Measurements from ENCODE around the gene FPR1. TPM values are rescaled to one million over a fixed set of nuclear protein-coding genes. Genes with fewer than 3 reads are reported as not detected.
"Not testable (repeated sequence)": the region's sequence is repeated elsewhere in the genome, so short reads cannot be mapped to it uniquely, and the experiment has no call there.

The FPR1 gene
- total RNA-seq, 2 donors from 2014 or later = 0.69 to 2.5 TPM

DNA sequence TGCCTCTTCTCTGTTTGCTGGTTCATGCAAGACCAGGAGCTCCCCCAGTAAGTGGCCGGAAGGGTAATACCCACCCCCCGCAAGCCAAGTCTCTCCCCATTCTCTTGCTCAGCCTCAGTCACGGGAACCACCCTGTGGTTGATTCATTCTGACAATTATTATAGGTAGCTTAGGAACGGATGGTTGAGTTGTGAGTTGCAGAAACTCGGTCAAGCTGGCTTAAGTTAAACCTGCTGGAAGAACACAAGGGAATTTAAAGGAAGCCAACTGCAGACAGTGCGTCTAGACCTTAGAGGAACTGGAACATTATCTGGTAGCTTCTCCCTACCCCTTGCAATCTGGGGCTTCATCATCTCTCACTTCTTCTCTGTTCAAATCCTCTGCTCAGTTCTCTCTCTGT, 8.9 kb downstream of the FPR1 start:
- H3K4me3 ChIP-seq = no peak overlapping the region
- no peak overlapping the region for H3K27ac ChIP-seq
- H3K9ac ChIP-seq (ENCODE audit: low read depth in 2 of 2, low read length in 2 of 2) = no peak overlapping the region
- TF ChIP-seq, protein P1, sequence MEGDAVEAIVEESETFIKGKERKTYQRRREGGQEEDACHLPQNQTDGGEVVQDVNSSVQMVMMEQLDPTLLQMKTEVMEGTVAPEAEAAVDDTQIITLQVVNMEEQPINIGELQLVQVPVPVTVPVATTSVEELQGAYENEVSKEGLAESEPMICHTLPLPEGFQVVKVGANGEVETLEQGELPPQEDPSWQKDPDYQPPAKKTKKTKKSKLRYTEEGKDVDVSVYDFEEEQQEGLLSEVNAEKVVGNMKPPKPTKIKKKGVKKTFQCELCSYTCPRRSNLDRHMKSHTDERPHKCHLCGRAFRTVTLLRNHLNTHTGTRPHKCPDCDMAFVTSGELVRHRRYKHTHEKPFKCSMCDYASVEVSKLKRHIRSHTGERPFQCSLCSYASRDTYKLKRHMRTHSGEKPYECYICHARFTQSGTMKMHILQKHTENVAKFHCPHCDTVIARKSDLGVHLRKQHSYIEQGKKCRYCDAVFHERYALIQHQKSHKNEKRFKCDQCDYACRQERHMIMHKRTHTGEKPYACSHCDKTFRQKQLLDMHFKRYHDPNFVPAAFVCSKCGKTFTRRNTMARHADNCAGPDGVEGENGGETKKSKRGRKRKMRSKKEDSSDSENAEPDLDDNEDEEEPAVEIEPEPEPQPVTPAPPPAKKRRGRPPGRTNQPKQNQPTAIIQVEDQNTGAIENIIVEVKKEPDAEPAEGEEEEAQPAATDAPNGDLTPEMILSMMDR (IDR thresholded peaks at IDR 0.05) = no peak
- no peaks in the 10 kb centered on the region for H3K27me3 ChIP-seq
- intact Hi-C loops (cut with DNase I) = no loop called here
- no peaks in the 10 kb centered on the region for H3K4me1 ChIP-seq
- DNase-seq = no peak
- H3K9me3 ChIP-seq = no peaks in the 10 kb centered on the region
- no peaks in the 10 kb centered on the region for H3K36me3 ChIP-seq

DNA sequence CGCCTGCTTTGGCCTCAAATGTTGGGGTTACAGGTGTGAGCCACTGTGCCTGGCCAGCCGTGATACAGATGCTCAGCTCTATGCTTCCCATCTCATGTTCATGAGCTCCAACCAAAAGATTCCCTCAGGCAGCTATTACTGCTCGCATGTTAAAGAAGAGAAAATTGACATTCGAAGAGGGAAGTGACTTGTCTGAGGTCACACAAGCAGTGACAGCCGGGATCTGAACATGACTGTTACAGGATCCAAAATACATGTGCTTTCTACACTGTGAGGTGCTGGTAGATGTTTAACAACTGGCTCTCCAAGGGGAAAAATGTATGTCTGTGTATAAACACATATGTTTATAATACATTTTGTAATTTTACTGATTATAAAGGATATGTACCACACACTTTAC, 11.3 kb downstream of the FPR1 start:
- Histone ChIP-seq H3K36me3 (no peaks in the 10 kb centered on the region), H3K9me3 (no peaks in the 10 kb centered on the region), H3K4me3 (no peak overlapping the region), H3K27ac (no peak overlapping the region), H3K9ac (ENCODE audit: low read depth in 2 of 2, low read length in 2 of 2) (no peak overlapping the region), H3K4me1 (no peaks in the 10 kb centered on the region), H3K27me3 (no peaks in the 10 kb centered on the region)
- intact Hi-C loops (cut with DNase I) = no loop called here
- DNase-seq = no peak
- TF ChIP-seq, protein P1 (IDR thresholded peaks at IDR 0.05) = no peak

DNA sequence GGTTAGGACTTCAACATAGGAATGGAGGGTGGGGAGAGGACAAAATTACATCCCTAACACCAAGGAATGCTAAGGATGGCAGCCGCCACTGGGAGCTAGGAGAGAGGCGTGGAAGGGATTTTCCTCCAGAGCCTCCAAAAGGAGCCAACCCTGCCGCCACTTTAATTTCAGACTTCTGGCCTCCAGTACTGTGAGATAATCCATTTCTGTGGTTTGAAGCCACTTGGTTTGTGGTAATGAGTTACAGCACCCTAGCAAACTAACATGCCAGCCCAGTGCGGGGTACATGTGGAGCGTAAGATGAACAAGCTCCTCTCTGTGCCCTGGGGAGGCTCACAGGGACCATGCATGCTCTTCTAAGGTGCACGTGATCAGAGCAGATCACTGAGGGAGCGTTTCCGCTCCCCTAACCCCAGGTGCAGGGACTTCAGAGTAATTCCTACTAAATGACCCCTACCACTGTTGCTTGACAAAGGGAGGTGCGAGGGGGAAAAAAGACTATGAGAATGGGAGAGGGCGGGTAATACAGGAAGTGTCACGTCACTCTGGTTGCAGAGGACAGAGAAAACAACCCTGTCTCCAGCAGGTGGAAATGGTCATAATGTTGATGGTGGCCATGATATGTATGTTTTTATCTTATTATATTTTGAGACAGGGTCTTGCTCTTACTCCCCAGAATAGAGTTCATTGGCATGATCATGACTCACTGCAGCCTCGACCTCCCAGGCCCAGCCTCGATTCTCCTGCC, 12.0 kb downstream of the FPR1 start:
- H3K9ac ChIP-seq (ENCODE audit: low read depth in 2 of 2, low read length in 2 of 2) = no peak overlapping the region
- H3K27ac ChIP-seq = no peak overlapping the region
- no peaks in the 10 kb centered on the region for H3K9me3 ChIP-seq
- no peak overlapping the region for H3K4me3 ChIP-seq
- H3K4me1 ChIP-seq = no peaks in the 10 kb centered on the region
- no peaks in the 10 kb centered on the region for H3K36me3 ChIP-seq
- TF ChIP-seq, protein P1 (IDR thresholded peaks at IDR 0.05) = no peak
- H3K27me3 ChIP-seq = no peaks in the 10 kb centered on the region
- DNase-seq = no peak
- intact Hi-C loops (cut with DNase I) = no loop called here

DNA sequence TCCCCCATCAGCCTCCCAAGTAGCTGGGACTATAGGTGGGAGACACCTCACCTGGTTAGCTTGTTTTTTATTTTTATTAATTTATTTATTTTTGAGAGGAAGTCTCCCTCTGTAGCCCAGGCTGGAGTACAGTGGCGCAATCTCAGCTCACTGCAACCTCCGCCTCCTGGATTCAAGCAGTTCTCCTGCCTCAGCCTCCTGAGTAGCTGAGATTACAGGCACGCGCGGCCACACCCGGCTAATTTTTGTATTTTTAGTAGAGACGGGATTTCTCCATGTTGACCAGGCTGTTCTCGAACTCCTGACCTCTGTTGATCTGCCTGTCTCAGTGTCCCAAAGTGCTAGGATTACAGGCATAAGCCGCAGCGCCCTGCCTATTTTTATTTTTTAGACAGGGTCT, 13.2 kb downstream of the FPR1 start:
- intact Hi-C loops (cut with DNase I); H3K4me3 ChIP-seq; H3K9ac ChIP-seq (ENCODE audit: low read depth in 2 of 2, low read length in 2 of 2); H3K27me3 ChIP-seq; H3K36me3 ChIP-seq; H3K27ac ChIP-seq; H3K4me1 ChIP-seq; DNase-seq; H3K9me3 ChIP-seq: not testable (repeated sequence)

DNA sequence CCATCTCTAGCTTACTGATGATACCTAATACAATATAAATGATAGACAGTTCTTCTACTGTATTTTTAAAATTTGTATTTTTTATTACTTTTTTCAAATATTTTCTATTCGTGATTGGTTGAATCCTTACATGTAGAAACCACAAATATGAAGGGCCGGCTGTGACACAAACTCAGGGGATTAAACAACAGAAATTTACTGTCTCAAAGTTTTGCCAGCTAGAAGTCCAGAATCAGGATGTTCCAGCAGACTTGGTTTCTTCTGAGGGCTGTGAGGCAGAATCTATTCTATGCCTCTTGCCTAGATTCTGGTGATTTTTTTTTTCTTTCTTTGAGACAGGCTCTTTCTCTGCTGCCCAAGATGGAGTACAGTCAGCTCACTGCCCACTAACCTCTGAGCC, 13.8 kb downstream of the FPR1 start:
- no peaks in the 10 kb centered on the region for H3K27me3 ChIP-seq
- no peaks in the 10 kb centered on the region for H3K36me3 ChIP-seq
- H3K4me1 ChIP-seq = no peaks in the 10 kb centered on the region
- H3K27ac ChIP-seq = no peak overlapping the region
- TF ChIP-seq, protein P1 (IDR thresholded peaks at IDR 0.05) = no peak
- intact Hi-C loops (cut with DNase I) = no loop called here
- no peak overlapping the region for H3K4me3 ChIP-seq
- no peak overlapping the region for H3K9ac ChIP-seq (ENCODE audit: low read depth in 2 of 2, low read length in 2 of 2)
- DNase-seq = no peak
- no peaks in the 10 kb centered on the region for H3K9me3 ChIP-seq

DNA sequence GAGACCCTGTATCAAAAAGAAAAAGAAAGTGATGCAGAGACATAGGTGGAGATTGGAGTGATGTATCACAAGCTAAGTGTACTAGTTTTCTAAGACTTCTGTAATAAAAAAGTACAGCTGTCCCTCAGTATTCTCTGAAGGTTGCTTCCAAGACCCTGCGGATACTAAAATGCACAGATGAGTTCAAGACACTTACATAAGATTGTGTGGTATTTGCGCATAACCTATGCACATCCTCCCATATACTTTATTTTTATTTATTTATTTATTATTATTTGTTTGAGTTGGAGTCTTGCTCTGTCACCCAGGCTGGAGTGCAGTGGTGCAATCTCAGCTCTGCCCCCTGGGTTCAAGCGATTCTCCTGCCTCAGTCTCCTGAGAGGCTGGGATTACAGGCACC, 14.3 kb downstream of the FPR1 start:
- DNase-seq = no peak
- H3K9ac ChIP-seq (ENCODE audit: low read depth in 2 of 2, low read length in 2 of 2) = no peak overlapping the region
- no peak overlapping the region for H3K4me3 ChIP-seq
- H3K4me1 ChIP-seq = no peaks in the 10 kb centered on the region
- TF ChIP-seq, protein P1 (IDR thresholded peaks at IDR 0.05) = no peak
- no peaks in the 10 kb centered on the region for H3K36me3 ChIP-seq
- H3K27ac ChIP-seq = no peak overlapping the region
- no peaks in the 10 kb centered on the region for H3K9me3 ChIP-seq
- intact Hi-C loops (cut with DNase I) = no loop called here
- H3K27me3 ChIP-seq = no peaks in the 10 kb centered on the region

Data from colonic mucosa (tissue), 4 donors.